WTC11 (cell line): Measurements from ENCODE around the gene LONP2.

Experiments used
- ATF3 ChIP-seq: sonication (generic); formaldehyde crosslinking; conservative IDR thresholded peaks from 2 replicates; pipeline ENCODE4 v1.8.1; 2022; ENCODE audit warnings: mild to moderate bottlenecking, missing genetic modification reagents
- CTCF ChIP-seq: fragments of 200-600 bp; IDR thresholded peaks from 2 replicates; pipeline ENCODE4 v1.8.0; 2022; ENCODE audit warnings: antibody characterized with exemption
- E2F4 ChIP-seq: sonication (generic); formaldehyde crosslinking; IDR thresholded peaks from 2 replicates; pipeline ENCODE4 v1.8.1; 2022; ENCODE audit warnings: low read depth, mild to moderate bottlenecking, moderate library complexity, missing genetic modification reagents, borderline replicate concordance
- ESRRA ChIP-seq: sonication (generic); formaldehyde crosslinking; IDR thresholded peaks from 2 replicates; pipeline ENCODE4 v1.8.1; 2022; ENCODE audit warnings: mild to moderate bottlenecking, missing genetic modification reagents, borderline replicate concordance
- ETV6 ChIP-seq: sonication (generic); formaldehyde crosslinking; IDR thresholded peaks from 2 replicates; pipeline ENCODE4 v1.8.1; 2022; ENCODE audit warnings: mild to moderate bottlenecking, missing genetic modification reagents
- GABPB1 ChIP-seq: sonication (generic); formaldehyde crosslinking; IDR thresholded peaks from 2 replicates; pipeline ENCODE4 v1.8.1; 2023; ENCODE audit warnings: mild to moderate bottlenecking, missing genetic modification reagents
- JUN ChIP-seq: sonication (generic); formaldehyde crosslinking; IDR thresholded peaks from 2 replicates; pipeline ENCODE4 v1.8.0; 2023; ENCODE audit warnings: mild to moderate bottlenecking, missing genetic modification reagents
- NFE2L1 ChIP-seq: sonication (generic); formaldehyde crosslinking; IDR thresholded peaks from 2 replicates; pipeline ENCODE4 v1.8.1; 2023; ENCODE audit warnings: missing genetic modification reagents
- TEAD4 ChIP-seq: sonication (generic); formaldehyde crosslinking; IDR thresholded peaks from 2 replicates; pipeline ENCODE4 v1.8.0; 2022; ENCODE audit warnings: mild to moderate bottlenecking, missing genetic modification reagents

GRCh38 chr16:48393485-48394354 lies 149.6 kb downstream of the LONP2 start:
- TF ChIP-seq JUN (CRISPR knock-in tag) (no peak), E2F4 (CRISPR knock-in tag) (no peak), ETV6 (no peak), GABPB1 (CRISPR knock-in tag) (peak; percentile 78), CTCF (no peak), ATF3 (CRISPR knock-in tag) (no peak), NFE2L1 (CRISPR knock-in tag) (no peak), TEAD4 (CRISPR knock-in tag) (no peak), ESRRA (CRISPR knock-in tag) (no peak)
